ENCODE results near the gene GNL1. TPM values are rescaled to one million over a fixed set of nuclear protein-coding genes. Genes with fewer than 3 reads are reported as not detected.

The GNL1 gene
- total and polyA plus RNA-seq, 2 of the 8 experiments (the other 6 are each of a cell fraction or from before 2014, with no cell fraction given), result 42.4 to 67.8 TPM

GRCh38 chr6:30513451-30513850, 42.8 kb downstream of the GNL1 start:
- CTCF ChIA-PET (ENCODE audit: partially characterized antibody), result interaction anchor here (0.8 to 6.0 kb wide), 5 partner anchors 19 to 28 kb away, joined by 3 to 46 read pairs (median 7); no protein-coding TSS in a partner anchor
- H2BK120ac ChIP-seq (replicated peaks; ENCODE audit: low read depth, low read length), result no peak overlapping the region
- no peak overlapping the region for H3K9ac ChIP-seq (replicated peaks in 1 of 4; ENCODE audit: extremely low read depth in 1 of 4, low read depth in 3 of 4, low read length in 3 of 4)
- H3K27me3 ChIP-seq (replicated peaks in 1 of 4; ENCODE audit: control insufficient read depth in 3 of 4, extremely low read depth in 1 of 4, insufficient read depth in 3 of 4, low read length in 3 of 4), result no peaks in the 10 kb centered on the region
- H3K36me3 ChIP-seq (ENCODE audit: control insufficient read depth in 2 of 4, insufficient read depth in 4 of 4, low read length in 3 of 4), result no peaks in the 10 kb centered on the region
- no peak overlapping the region for H2BK12ac ChIP-seq (ENCODE audit: low read depth, low read length)
- DNase-seq (ENCODE audit: low read depth in 1 of 2, low spot score in 2 of 2) (no peak), FAIRE-seq (no peak)
- no peak overlapping the region for H3K56ac ChIP-seq (replicated peaks; ENCODE audit: insufficient read length, low read depth, low read length)
- no peaks in the 10 kb centered on the region for H3K23me2 ChIP-seq (ENCODE audit: low read depth, low read length)
- no peak overlapping the region for H4K91ac ChIP-seq (replicated peaks; ENCODE audit: insufficient read length, low read length)
- WGBS, 2 experiments (ENCODE audit: extremely low coverage in 1 of 2, insufficient coverage in 1 of 2, insufficient read length in 1 of 2, insufficient replicate concordance in 2 of 2, low coverage in 1 of 2, low lambda C conversion rate in 2 of 2, missing lambda C conversion rate in 1 of 2), result 95% methylated on average over 2 of the region's 2 CpGs; no CpG with 5 or more reads in 1 of the 2 experiments
- no peaks in the 10 kb centered on the region for H3K79me1 ChIP-seq (ENCODE audit: low read depth, low read length)
- H2BK5ac ChIP-seq (ENCODE audit: low read depth, low read length), result no peak overlapping the region
- no peak overlapping the region for H3K4me2 ChIP-seq (ENCODE audit: insufficient read depth in 1 of 2, low read depth in 2 of 2, low read length in 2 of 2)
- no peak overlapping the region for H3K4me3 ChIP-seq (ENCODE audit: extremely low read depth in 1 of 4, insufficient read depth in 2 of 4, low read depth in 3 of 4, low read length in 4 of 4)
- H3K79me2 ChIP-seq (ENCODE audit: control insufficient read depth in 1 of 2, insufficient read depth in 2 of 2, low read length in 2 of 2), result no peaks in the 10 kb centered on the region
- H2AK5ac ChIP-seq (ENCODE audit: low read depth, low read length), result no peak overlapping the region
- no peak overlapping the region for H2BK20ac ChIP-seq (ENCODE audit: low read length)
- H2AFZ ChIP-seq (ENCODE audit: low read length), result no peak overlapping the region
- POLR2A ChIA-PET (ENCODE audit: partially characterized antibody), result interaction anchor here (1.4 kb wide), 1 partner anchor 20 kb away, joined by 4 read pairs; no protein-coding TSS in a partner anchor
- no peak overlapping the region for H2BK15ac ChIP-seq (ENCODE audit: low read length)
- no peak overlapping the region for H3K18ac ChIP-seq (ENCODE audit: extremely low read depth, low read length)
- H4K8ac ChIP-seq (ENCODE audit: extremely low read depth, insufficient read depth, low read length), result no peak overlapping the region
- no peaks in the 10 kb centered on the region for H4K20me1 ChIP-seq (replicated peaks in 1 of 2; ENCODE audit: control insufficient read depth in 1 of 2, insufficient read depth in 2 of 2, low read length in 2 of 2)
- H3K9me3 ChIP-seq (ENCODE audit: insufficient read depth in 2 of 2, low read depth in 1 of 2, low read length in 1 of 2), result no peaks in the 10 kb centered on the region; a peak in 1 of 4 replicates
- peaks cover 2 to 6% (median 4%) of the 10 kb centered on the region in 4 experiments; a peak in 2 of 7 replicates for H3K4me1 ChIP-seq (replicated peaks in 1 of 4; ENCODE audit: control insufficient read depth in 3 of 4, insufficient read depth in 4 of 4, low read length in 3 of 4)
- no peak overlapping the region for H3K23ac ChIP-seq (ENCODE audit: insufficient read length)
- H3K27ac ChIP-seq (ENCODE audit: low read depth, low read length), result no peak overlapping the region
- no peak overlapping the region for H3K14ac ChIP-seq (ENCODE audit: insufficient read length)
- no peak overlapping the region for H4K5ac ChIP-seq (ENCODE audit: insufficient read length, low read depth, low read length)
- no peak overlapping the region for H3K4ac ChIP-seq (replicated peaks; ENCODE audit: insufficient read length, low read depth, low read length)
- TF ChIP-seq POU5F1 (IDR thresholded peaks at IDR 0.05; ENCODE audit: low read depth, low read length) (no peak), SP4 (IDR thresholded peaks at IDR 0.05; ENCODE audit: low read length) (no peak), ZNF274 (IDR thresholded peaks at IDR 0.05; ENCODE audit: borderline replicate concordance, extremely low read depth, low read length) (no peak), EP300 (IDR thresholded peaks at IDR 0.05; ENCODE audit: borderline replicate concordance in 1 of 2, low read depth in 2 of 2, low read length in 2 of 2) (no peak), POLR2A (IDR thresholded peaks at IDR 0.05; ENCODE audit: control extremely low read depth in 1 of 2, low read depth in 2 of 2, low read length in 2 of 2) (no peak), TEAD4 (IDR thresholded peaks at IDR 0.05; ENCODE audit: low read depth, low read length) (no peak), HDAC2 (IDR thresholded peaks at IDR 0.05; ENCODE audit: borderline replicate concordance in 1 of 2, low read depth in 2 of 2, low read length in 2 of 2) (no peak), GABPA (IDR thresholded peaks at IDR 0.05; ENCODE audit: borderline replicate concordance, insufficient read depth, low read length) (no peak), ASH2L (IDR thresholded peaks at IDR 0.05; ENCODE audit: low read length) (no peak), FOSL1 (IDR thresholded peaks at IDR 0.05; ENCODE audit: insufficient read depth, low read depth, low read length) (no peak), KDM4A (IDR thresholded peaks at IDR 0.05; ENCODE audit: low read depth, low read length, severe bottlenecking) (no peak), BRCA1 (IDR thresholded peaks at IDR 0.05; ENCODE audit: low read depth, low read length) (no peak), POLR2AphosphoS5 (IDR thresholded peaks at IDR 0.05; ENCODE audit: low read depth, low read length) (no peak), RXRA (IDR thresholded peaks at IDR 0.05; ENCODE audit: insufficient read depth, low read depth, low read length) (no peak), BACH1 (IDR thresholded peaks at IDR 0.05; ENCODE audit: low read length) (no peak)

All from H1 (cell line).